Cardiac fibroblast (primary cell): ENCODE results near the gene MUSK.
"Not testable (repeated sequence)": the region's sequence is repeated elsewhere in the genome, so short reads cannot be mapped to it uniquely, and the experiment has no call there.

Source experiments
- DNase-seq, 2 donors: peaks; one replicate each; pipeline versions ENCODE4 v3.0.0 to v3.0.0-alpha.2; 2010; ENCODE audit warnings: low read depth in 2 of 2
- H3K4me3 ChIP-seq, 2 donors: replicated peaks in 1 of 2; 1 replicate in 1 of 2; 2 replicates in 1 of 2; pipeline ENCODE4 v1.5.1; 2011; ENCODE audit warnings: low read depth in 2 of 2, low read length in 2 of 2, mild to moderate bottlenecking in 2 of 2, moderate library complexity in 1 of 2
- TF ChIP-seq, protein P1 (sequence below): IDR thresholded peaks from one replicate; pipeline ENCODE4 v1.5.1; 2011; ENCODE audit warnings: low read depth, mild to moderate bottlenecking, low read length, inconsistent platforms

Gene MUSK

DNA sequence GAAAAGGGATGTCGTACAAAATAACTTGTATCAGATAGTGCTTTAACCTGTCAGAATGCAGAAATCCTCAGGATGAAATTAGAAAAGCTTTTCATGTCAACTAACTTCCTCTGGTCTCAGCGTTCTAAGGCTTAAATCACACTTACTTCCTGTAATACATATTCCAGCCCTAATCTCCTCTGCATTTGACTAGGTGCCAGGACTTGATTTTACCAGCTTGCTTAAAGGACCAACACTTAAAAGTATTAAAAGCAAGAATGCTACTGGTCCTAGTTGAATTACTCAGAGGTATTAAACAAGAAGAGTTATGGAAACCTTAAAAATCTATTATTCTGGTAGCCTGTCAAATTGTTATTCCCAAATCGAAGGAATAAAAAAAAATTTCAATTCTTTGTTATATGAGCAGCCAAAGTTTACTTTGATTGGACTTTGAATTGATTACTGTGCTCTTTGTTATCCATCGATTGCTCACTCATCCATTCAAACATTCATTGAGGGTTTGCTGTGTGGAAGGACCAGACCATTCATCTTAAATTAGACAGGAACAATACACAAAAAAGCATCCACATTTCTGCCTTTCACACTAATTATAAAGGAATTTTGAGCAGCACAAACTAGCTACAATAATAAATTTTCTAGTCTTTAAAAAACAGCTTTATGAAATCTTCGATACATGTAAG is 108.7 kb downstream of the MUSK start:
- no peak overlapping the region for H3K4me3 ChIP-seq
- DNase-seq, result peak; percentile 45 to 80
- TF ChIP-seq, protein P1, sequence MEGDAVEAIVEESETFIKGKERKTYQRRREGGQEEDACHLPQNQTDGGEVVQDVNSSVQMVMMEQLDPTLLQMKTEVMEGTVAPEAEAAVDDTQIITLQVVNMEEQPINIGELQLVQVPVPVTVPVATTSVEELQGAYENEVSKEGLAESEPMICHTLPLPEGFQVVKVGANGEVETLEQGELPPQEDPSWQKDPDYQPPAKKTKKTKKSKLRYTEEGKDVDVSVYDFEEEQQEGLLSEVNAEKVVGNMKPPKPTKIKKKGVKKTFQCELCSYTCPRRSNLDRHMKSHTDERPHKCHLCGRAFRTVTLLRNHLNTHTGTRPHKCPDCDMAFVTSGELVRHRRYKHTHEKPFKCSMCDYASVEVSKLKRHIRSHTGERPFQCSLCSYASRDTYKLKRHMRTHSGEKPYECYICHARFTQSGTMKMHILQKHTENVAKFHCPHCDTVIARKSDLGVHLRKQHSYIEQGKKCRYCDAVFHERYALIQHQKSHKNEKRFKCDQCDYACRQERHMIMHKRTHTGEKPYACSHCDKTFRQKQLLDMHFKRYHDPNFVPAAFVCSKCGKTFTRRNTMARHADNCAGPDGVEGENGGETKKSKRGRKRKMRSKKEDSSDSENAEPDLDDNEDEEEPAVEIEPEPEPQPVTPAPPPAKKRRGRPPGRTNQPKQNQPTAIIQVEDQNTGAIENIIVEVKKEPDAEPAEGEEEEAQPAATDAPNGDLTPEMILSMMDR, result no peak

DNA sequence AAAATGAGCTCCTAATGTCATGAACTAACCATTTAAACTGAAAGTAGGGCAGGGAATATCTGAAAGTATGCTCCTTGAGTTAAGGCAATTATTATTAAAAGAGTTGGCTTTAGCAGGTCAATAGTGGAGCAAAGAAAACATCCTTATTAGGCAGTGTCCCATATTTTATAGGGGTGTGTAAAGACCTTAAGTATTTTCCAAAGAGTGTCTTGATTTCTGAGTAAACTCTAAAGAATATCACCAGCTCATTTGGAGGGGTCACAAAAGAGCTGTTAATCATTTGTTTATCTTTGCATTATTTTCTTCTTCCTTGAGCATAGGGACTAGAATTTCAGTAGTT is 109.3 kb downstream of the MUSK start:
- TF ChIP-seq, protein P1, result no peak

DNA sequence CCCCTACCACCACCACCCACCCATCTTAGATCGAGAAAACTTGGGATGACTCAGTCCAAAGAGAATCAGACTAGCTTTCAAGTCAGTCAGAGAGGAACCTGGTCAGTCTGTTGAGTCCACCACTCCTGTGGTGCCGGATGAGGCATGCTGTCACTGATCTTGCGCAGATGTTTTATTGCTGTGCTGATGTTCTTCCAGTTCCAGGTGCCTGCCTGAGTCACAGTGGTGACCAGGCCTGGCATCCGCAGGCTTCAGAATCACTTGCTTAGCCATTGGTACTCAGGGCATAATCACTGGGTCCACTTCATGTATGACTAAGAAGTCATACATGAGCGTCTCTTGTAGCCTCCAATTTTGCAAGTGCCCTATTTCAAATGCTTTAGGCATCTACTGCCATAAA is 114.1 kb downstream of the MUSK start:
- TF ChIP-seq, protein P1, result no peak
- DNase-seq, result no peak
- H3K4me3 ChIP-seq, result no peak overlapping the region

More for the DNA sequence above, 109.3 kb downstream of the MUSK start:
- DNase-seq, result no peak
- H3K4me3 ChIP-seq, result no peak overlapping the region

DNA sequence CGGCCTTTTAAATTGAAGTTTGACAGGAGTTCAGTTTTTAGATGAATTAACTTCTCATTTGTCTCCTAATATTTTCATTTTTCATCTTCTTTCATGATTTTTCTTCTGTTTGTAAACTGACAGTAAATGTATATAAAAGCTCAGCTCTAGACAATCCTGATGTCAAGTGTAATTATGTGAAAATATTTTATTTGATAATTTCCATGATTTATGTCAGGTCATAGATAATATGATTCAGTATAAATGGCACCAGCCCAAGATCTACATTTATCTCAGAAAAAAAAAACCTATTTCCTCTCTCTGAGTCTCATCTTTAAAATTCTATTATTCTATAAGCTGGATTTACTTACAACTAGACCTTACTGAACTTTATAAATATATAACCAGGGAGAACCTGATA is 115.7 kb downstream of the MUSK start:
- TF ChIP-seq, protein P1, result no peak
- DNase-seq, result peak in 1 of 2 donors; percentile 32
- no peak overlapping the region for H3K4me3 ChIP-seq

DNA sequence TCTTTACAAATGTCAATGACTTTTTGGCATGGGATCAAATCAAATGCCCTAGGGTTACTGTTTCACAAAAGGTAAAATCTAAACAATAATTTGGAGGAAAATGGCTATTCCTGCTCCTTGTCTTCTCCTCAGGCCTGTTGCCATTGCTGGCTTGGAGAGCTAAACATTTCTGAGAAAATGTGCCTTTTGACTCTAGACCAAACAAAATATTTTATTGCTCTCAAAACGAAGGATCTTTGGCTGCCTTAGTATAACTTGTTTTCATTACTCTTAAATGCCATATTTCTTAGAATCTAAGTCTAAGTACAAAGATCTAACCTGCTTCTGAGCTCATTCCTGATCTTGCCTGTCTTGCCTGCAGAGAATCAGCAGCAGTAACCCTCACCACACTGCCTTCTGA is 116.6 kb downstream of the MUSK start:
- no peak for DNase-seq
- TF ChIP-seq, protein P1, result no peak
- no peak overlapping the region for H3K4me3 ChIP-seq

DNA sequence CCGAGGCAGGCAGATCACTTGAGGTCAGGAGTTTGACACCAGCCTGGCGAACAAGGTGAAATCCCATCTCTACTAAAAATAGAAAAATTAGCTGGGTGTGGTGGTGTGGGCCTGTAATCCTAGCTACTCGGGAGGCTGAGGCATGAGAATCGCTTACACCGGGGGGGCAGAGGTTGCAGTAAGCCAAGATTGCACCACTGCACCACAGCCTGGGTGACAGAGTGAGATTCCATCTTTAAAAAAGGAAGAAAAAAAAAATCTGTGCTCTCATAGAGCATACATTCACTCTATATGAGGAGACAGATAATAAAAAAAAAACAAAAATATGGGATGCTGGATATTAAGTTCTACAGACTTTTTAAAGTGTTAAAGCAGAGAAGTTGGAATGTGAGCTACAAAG is 119.8 kb downstream of the MUSK start:
- DNase-seq, H3K4me3 ChIP-seq: not testable (repeated sequence)

DNA sequence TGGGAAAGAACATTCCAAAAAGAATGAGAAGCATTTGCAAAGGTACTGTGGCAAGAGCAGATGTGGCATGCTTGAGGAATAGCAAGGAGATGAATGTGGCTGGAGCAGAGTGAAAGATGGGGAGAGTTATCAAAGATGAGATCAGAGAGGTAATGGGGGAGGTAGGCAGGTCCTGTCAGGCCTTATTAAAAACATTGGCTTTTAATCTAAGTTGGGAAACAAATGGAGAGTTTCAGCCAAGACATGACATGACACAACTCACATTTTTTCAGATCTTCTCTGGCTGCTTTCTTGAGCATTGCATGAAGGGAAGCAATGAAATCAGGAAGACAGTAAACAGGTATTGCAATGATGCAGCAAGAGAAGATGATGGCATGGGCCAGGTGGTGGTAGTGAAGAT is 120.3 kb downstream of the MUSK start:
- DNase-seq, result no peak
- no peak overlapping the region for H3K4me3 ChIP-seq
- TF ChIP-seq, protein P1, result no peak
